PC-9 (cell line): ENCODE data around the gene FEZF2. TPM values are rescaled to one million over a fixed set of nuclear protein-coding genes. Genes with fewer than 3 reads are reported as not detected.

Experiments
- BruUV-seq: library from RNA; stranded (reverse); fragments of 400-500 nt; replicated peaks from 2 replicates; lab custom pipeline; 2021; lab: Mats Ljungman, UMichigan
- CTCF ChIA-PET: fragments of 300-600 bp; sonication (Branson Sonifier 250); formaldehyde crosslinking; loops from one replicate; lab custom pipeline; 2022; ENCODE audit warnings: antibody characterized with exemption; lab: Charles Lee
- POLR2A ChIA-PET: fragments of 300-600 bp; sonication (Branson Sonifier 250); formaldehyde crosslinking; loops from one replicate; lab custom pipeline; 2022; ENCODE audit warnings: antibody characterized with exemption; ENCODE audit not compliant: unreplicated experiment; lab: Charles Lee
- DNase-seq, 2 experiments: peaks; one replicate each; pipeline versions ENCODE4 v3.0.0 to v3.0.0-alpha.2; 2015 to 2022; ENCODE audit warnings: mixed read lengths in 1 of 2
- H2AFZ ChIP-seq: fragments of 200-600 bp; sonication (generic); 2 replicates; pipeline ENCODE4 v1.8.1; 2017; ENCODE audit warnings: antibody characterized with exemption
- H3F3A ChIP-seq: fragments of 200-600 bp; sonication (generic); 2 replicates; pipeline ENCODE4 v1.8.1; 2017; ENCODE audit warnings: antibody characterized with exemption, mild to moderate bottlenecking, low read depth; ENCODE audit not compliant: insufficient read depth
- H3K27ac ChIP-seq: fragments of 200-600 bp; sonication (generic); 2 replicates; pipeline ENCODE4 v1.6.1; 2016; ENCODE audit warnings: mixed run types
- H3K27me3 ChIP-seq: fragments of 200-600 bp; sonication (generic); 2 replicates; pipeline ENCODE4 v1.6.1; 2016; ENCODE audit warnings: low read depth, mixed run types; ENCODE audit not compliant: insufficient read depth
- H3K36me3 ChIP-seq: fragments of 200-600 bp; sonication (generic); 2 replicates; pipeline ENCODE4 v1.6.1; 2016; ENCODE audit warnings: low read depth, mixed run types
- H3K4me1 ChIP-seq: fragments of 200-600 bp; sonication (generic); replicated peaks from 2 replicates; pipeline ENCODE4 v1.6.1; 2016; ENCODE audit warnings: mixed run types; ENCODE audit not compliant: insufficient read depth
- H3K4me2 ChIP-seq: fragments of 200-600 bp; sonication (generic); 2 replicates; pipeline ENCODE4 v1.6.1; 2017; ENCODE audit warnings: mixed run types
- H3K4me3 ChIP-seq: fragments of 200-600 bp; sonication (generic); 2 replicates; pipeline ENCODE4 v1.6.1; 2016; ENCODE audit warnings: mixed run types
- H3K79me2 ChIP-seq: fragments of 200-600 bp; sonication (generic); 2 replicates; pipeline ENCODE4 v1.6.1; 2017; ENCODE audit warnings: low read depth, mixed run types
- H3K9me2 ChIP-seq: fragments of 200-600 bp; sonication (generic); 2 replicates; pipeline ENCODE4 v1.8.1; 2017; ENCODE audit warnings: mild to moderate bottlenecking; ENCODE audit not compliant: insufficient read depth
- H3K9me3 ChIP-seq: fragments of 200-600 bp; sonication (generic); 2 replicates; pipeline ENCODE4 v1.8.1; 2016; ENCODE audit warnings: low read depth; ENCODE audit not compliant: insufficient read depth
- H4K20me1 ChIP-seq: fragments of 200-600 bp; sonication (generic); 2 replicates; pipeline ENCODE4 v1.8.1; 2017; ENCODE audit not compliant: insufficient read depth
- EZH2 ChIP-seq: fragments of 200-600 bp; sonication (generic); IDR thresholded peaks from 2 replicates; pipeline ENCODE4 v1.8.0; 2017; ENCODE audit warnings: antibody characterized with exemption, low read depth
- intact Hi-C: fragments of 100-400 bp; cut with micrococcal nuclease; formaldehyde crosslinking; loops from one replicate; pipeline ENCODE4 v1.10.0; 2022; ENCODE audit not compliant: unreplicated experiment
- total RNA-seq: library from RNA; stranded (reverse); gene quantifications from 2 replicates; pipeline ENCODE4 v1.2.3, GENCODE V29; 2021
- TF ChIP-seq, protein P1 (sequence below): fragments of 200-600 bp; sonication (generic); conservative IDR thresholded peaks from 2 replicates; pipeline ENCODE4 v1.6.1; 2017; ENCODE audit warnings: mixed run types, antibody characterized with exemption, mild to moderate bottlenecking, moderate library complexity

Gene FEZF2
- total RNA-seq, 1 experiment from 2014 or later, result not detected

DNA sequence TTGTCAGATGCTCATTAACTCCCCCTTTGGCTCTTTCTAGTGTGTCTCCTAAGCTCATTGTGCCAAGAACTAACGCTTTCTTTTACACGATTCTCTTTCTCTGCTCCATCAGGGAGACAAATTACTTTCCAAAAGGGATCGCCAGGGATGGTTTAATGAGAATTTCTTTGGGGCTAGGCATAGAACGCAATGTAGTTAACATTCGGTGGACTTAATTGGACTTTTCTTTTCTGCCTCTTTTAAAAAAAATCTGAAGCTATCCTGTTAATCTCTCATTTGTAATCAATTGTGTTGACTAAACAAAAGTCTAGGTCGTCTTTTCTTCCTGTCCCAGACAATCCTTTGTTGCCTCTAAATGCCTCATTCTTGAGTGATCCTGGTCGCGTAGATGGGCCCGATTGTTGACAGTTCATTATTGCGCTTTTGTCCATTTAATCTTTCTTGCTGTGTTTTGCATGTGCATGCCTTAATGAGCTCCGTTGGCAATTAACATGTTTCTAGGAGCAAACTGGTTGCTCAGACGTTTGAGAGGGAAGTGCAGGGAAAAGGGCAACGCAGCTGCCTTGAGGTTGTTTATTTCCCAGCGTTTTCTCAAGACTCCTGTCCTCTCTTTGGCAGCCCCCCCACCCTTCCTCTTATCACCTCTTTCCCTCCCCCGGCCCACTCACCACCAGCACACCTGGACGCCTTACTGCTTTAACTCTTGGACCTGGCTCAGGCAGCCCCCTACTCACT, 7.8 kb downstream of the FEZF2 start:
- no peaks in the 10 kb centered on the region for H3K9me2 ChIP-seq
- ChIA-PET POLR2A (no interaction called here), CTCF (no interaction called here)
- no peaks in the 10 kb centered on the region for H3K9me3 ChIP-seq
- no peaks in the 10 kb centered on the region for H3F3A ChIP-seq
- H3K79me2 ChIP-seq, result no peaks in the 10 kb centered on the region
- no peak for TF ChIP-seq EZH2
- TF ChIP-seq, protein P1, sequence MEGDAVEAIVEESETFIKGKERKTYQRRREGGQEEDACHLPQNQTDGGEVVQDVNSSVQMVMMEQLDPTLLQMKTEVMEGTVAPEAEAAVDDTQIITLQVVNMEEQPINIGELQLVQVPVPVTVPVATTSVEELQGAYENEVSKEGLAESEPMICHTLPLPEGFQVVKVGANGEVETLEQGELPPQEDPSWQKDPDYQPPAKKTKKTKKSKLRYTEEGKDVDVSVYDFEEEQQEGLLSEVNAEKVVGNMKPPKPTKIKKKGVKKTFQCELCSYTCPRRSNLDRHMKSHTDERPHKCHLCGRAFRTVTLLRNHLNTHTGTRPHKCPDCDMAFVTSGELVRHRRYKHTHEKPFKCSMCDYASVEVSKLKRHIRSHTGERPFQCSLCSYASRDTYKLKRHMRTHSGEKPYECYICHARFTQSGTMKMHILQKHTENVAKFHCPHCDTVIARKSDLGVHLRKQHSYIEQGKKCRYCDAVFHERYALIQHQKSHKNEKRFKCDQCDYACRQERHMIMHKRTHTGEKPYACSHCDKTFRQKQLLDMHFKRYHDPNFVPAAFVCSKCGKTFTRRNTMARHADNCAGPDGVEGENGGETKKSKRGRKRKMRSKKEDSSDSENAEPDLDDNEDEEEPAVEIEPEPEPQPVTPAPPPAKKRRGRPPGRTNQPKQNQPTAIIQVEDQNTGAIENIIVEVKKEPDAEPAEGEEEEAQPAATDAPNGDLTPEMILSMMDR, result no peak
- no peaks in the 10 kb centered on the region for H3K4me1 ChIP-seq
- H3K27me3 ChIP-seq, result peaks cover 7% of the 10 kb centered on the region; the same call in 1 of the 2 replicates
- H3K27ac ChIP-seq, result no peak overlapping the region
- no peak for DNase-seq
- H3K36me3 ChIP-seq, result no peaks in the 10 kb centered on the region
- no peak overlapping the region for H3K4me2 ChIP-seq
- intact Hi-C loops, result no loop called here
- H2AFZ ChIP-seq, result no peak overlapping the region
- no peaks in the 10 kb centered on the region for H4K20me1 ChIP-seq
- H3K4me3 ChIP-seq, result no peak overlapping the region
- BruUV-seq, result no TSS peak

DNA sequence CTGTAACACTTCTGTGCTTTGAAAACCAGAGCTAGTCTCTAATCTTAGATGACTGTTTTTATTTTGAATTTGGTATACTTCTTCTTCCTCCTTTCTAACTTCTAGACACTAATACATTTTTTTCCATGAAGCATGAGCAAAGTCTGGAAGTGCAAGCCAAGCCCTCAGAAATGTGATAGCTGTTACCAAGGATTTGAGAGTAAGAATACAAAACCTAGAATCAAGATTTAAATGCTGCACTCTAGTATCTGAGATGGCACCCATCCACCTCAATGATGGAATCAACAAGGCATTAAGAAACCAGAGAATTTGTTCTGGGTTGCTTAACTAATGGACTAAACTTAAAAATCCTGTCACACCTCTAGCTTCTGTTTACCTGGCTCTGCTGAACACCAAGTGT, 9.2 kb downstream of the FEZF2 start:
- POLR2A ChIA-PET, result no interaction called here
- no TSS peak for BruUV-seq

DNA sequence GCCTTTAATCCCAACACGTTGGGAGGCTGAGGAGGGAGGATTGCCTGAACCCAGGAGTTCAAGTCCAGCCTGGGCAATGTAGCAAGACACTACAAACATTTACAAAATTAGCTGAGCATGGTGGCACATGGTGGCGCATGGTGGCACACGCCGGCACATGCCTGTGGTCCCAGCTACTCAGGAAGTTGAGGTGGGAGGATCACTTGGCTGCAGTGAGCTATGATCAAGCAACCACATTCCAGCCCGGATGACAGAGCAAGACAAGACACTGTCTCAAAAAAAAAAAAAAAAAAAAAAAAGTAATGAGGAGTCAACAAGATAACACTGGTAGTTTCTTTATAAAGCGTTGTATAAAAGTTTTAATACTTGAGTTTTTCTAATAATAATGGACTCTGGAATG, 10.1 kb downstream of the FEZF2 start:
- Histone ChIP-seq H3K27me3 (peaks cover 19% of the 10 kb centered on the region), H3K79me2 (no peaks in the 10 kb centered on the region), H3K4me3 (no peak overlapping the region), H3K27ac (no peak overlapping the region), H3K4me2 (no peak overlapping the region), H3K36me3 (no peaks in the 10 kb centered on the region), H3K9me3 (no peaks in the 10 kb centered on the region), H3K4me1 (no peaks in the 10 kb centered on the region), H3F3A (no peaks in the 10 kb centered on the region), H4K20me1 (no peaks in the 10 kb centered on the region), H2AFZ (no peak overlapping the region), H3K9me2 (no peaks in the 10 kb centered on the region)
- no peak for DNase-seq
- ChIA-PET POLR2A (no interaction called here), CTCF (no interaction called here)
- intact Hi-C loops, result no loop called here
- no peak for TF ChIP-seq EZH2
- TF ChIP-seq, protein P1, result no peak
- BruUV-seq, result no TSS peak

More for the DNA sequence above, 9.2 kb downstream of the FEZF2 start:
- Histone ChIP-seq H4K20me1 (no peaks in the 10 kb centered on the region), H3K36me3 (no peaks in the 10 kb centered on the region), H2AFZ (no peak overlapping the region), H3F3A (no peaks in the 10 kb centered on the region), H3K79me2 (no peaks in the 10 kb centered on the region), H3K27me3 (peaks cover 9% of the 10 kb centered on the region), H3K4me1 (no peaks in the 10 kb centered on the region), H3K4me2 (no peak overlapping the region), H3K9me3 (no peaks in the 10 kb centered on the region), H3K27ac (no peak overlapping the region), H3K4me3 (no peak overlapping the region), H3K9me2 (no peaks in the 10 kb centered on the region)
- intact Hi-C loops, result no loop called here
- CTCF ChIA-PET, result no interaction called here
- no peak for TF ChIP-seq EZH2
- TF ChIP-seq, protein P1, result no peak
- no peak for DNase-seq
